Brain microvascular endothelial cell (primary cell): ENCODE results near the gene PPP1R1C.

Source experiments
- DNase-seq: peaks from one replicate; pipeline ENCODE4 v3.0.0-alpha.2; 2020
- H3K27ac ChIP-seq: fragments of 250-450 bp; sonication (Bioruptor Pico); 2 replicates; pipeline ENCODE4 v1.5.1; 2020; ENCODE audit warnings: mild to moderate bottlenecking, moderate library complexity
- H3K27me3 ChIP-seq: fragments of 250-450 bp; sonication (Bioruptor Pico); replicated peaks from 2 replicates; pipeline ENCODE4 v1.5.1; 2020; ENCODE audit warnings: mild to moderate bottlenecking
- H3K36me3 ChIP-seq: fragments of 250-450 bp; sonication (Bioruptor Pico); replicated peaks from 2 replicates; pipeline ENCODE4 v1.5.1; 2020; ENCODE audit warnings: mild to moderate bottlenecking
- H3K4me3 ChIP-seq: 2 replicates; pipeline ENCODE4 v1.5.1; 2011; ENCODE audit warnings: low read depth, mild to moderate bottlenecking, control low read depth, low read length, moderate library complexity
- in situ Hi-C: cut with HindIII; loops from 2 replicates; pipeline ENCODE4 v1.10.0; 2017; ENCODE audit warnings: low sequenced_read_pairs, low pct_ligation_motif_present
- TF ChIP-seq, protein P1 (sequence below): IDR thresholded peaks from 2 replicates; pipeline ENCODE4 v1.5.1; 2011; ENCODE audit warnings: low read depth, mild to moderate bottlenecking, moderate library complexity, low read length, control low read depth, inconsistent platforms; ENCODE audit errors: missing control alignments

The PPP1R1C gene

GRCh38 chr2:181998041-181998835 is 12.6 kb downstream of the PPP1R1C start:
- H3K27me3 ChIP-seq: no peaks in the 10 kb centered on the region
- H3K4me3 ChIP-seq: no peak overlapping the region
- no peak overlapping the region for H3K27ac ChIP-seq
- H3K36me3 ChIP-seq: no peaks in the 10 kb centered on the region
- in situ Hi-C loops: no loop called here
- TF ChIP-seq, protein P1, sequence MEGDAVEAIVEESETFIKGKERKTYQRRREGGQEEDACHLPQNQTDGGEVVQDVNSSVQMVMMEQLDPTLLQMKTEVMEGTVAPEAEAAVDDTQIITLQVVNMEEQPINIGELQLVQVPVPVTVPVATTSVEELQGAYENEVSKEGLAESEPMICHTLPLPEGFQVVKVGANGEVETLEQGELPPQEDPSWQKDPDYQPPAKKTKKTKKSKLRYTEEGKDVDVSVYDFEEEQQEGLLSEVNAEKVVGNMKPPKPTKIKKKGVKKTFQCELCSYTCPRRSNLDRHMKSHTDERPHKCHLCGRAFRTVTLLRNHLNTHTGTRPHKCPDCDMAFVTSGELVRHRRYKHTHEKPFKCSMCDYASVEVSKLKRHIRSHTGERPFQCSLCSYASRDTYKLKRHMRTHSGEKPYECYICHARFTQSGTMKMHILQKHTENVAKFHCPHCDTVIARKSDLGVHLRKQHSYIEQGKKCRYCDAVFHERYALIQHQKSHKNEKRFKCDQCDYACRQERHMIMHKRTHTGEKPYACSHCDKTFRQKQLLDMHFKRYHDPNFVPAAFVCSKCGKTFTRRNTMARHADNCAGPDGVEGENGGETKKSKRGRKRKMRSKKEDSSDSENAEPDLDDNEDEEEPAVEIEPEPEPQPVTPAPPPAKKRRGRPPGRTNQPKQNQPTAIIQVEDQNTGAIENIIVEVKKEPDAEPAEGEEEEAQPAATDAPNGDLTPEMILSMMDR: no peak
- DNase-seq: no peak

- no peak for DNase-seq
- TF ChIP-seq, protein P1: no peak
- in situ Hi-C loops: no loop called here
- no peak overlapping the region for H3K27ac ChIP-seq
- H3K27me3 ChIP-seq: no peaks in the 10 kb centered on the region
- H3K4me3 ChIP-seq: no peak overlapping the region
- H3K36me3 ChIP-seq: no peaks in the 10 kb centered on the region
Observed at GRCh38 chr2:181998891-181999654, 13.4 kb downstream of the PPP1R1C start.

- H3K4me3 ChIP-seq: no peak overlapping the region
- no peaks in the 10 kb centered on the region for H3K27me3 ChIP-seq
- no peak overlapping the region for H3K27ac ChIP-seq
- in situ Hi-C loops: no loop called here
- TF ChIP-seq, protein P1: no peak
- DNase-seq: no peak
- no peaks in the 10 kb centered on the region for H3K36me3 ChIP-seq
Observed at GRCh38 chr2:181999911-182000310, 14.3 kb downstream of the PPP1R1C start.

DNA sequence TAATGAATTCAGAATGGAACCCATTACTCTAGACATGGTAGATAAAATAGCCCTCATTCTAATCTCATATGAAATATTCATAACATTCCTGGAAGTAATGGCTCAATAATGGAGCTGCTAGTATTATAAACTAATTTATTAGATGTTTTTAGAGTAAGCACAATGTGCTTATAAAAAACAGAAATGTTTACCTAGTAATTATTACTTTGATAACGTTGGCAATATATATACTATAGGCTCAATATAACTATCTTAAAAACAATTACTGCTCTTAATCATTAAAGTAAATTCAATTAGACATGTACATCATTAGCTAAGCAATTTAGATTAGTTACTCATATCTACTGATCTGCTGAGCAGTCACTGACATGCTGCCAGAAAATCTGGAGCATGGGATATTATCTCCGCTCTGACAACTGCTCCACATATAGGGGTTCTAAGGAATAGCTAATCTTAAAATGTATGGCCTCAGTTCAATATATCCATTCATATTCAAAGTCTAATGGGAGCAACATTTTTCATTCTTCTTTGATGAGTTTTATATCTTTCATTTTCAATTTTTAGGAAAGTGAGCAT is 19.4 kb downstream of the PPP1R1C start:
- DNase-seq: no peak
- Histone ChIP-seq H3K36me3 (no peaks in the 10 kb centered on the region), H3K27me3 (no peaks in the 10 kb centered on the region), H3K4me3 (no peak overlapping the region), H3K27ac (no peak overlapping the region)
- TF ChIP-seq, protein P1: no peak
- in situ Hi-C loops: no loop called here

DNA sequence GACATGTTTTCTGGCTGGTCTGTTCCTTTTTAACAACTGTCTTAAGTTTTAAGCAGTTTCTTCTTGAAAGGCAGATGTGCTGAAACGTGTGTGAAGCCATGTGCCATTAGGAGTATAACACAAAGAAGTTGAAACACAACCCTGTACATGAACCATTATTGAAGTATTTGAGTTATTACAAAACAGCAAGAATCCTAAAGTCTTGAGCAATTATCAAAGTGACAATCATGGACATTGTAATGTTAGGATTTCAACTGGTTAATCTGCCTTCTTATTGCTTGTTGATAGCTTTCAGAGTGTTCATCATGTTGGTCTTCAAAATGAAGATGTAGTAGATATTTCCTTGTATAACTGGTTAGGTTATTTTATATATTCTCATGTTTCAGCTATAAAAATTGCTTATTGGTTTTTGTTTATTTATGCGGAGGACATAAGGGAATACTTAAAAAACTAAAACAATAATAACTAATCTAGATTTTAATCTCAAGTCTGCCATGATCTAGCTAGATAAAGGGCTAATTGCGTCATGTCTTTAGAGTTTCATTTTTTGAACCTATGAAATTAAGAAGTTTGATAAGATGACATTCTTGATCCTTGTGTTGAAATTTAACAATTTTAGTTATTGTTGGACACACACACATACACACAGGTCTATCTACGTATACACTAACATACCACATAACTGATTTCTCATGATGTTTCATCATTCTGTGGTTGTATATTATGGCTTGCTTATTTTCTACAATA is 21.1 kb downstream of the PPP1R1C start:
- no peak overlapping the region for H3K4me3 ChIP-seq
- TF ChIP-seq, protein P1: no peak
- H3K36me3 ChIP-seq: no peaks in the 10 kb centered on the region
- no peak overlapping the region for H3K27ac ChIP-seq
- in situ Hi-C loops: no loop called here
- H3K27me3 ChIP-seq: no peaks in the 10 kb centered on the region
- DNase-seq: no peak
